Urinary bladder (tissue), 4 donors: ENCODE results near the gene SLC45A2. TPM values are rescaled to one million over a fixed set of nuclear protein-coding genes. Genes with fewer than 3 reads are reported as not detected.
"Not testable (repeated sequence)": the region's sequence is repeated elsewhere in the genome, so short reads cannot be mapped to it uniquely, and the experiment has no call there.

ENCODE experiments used
- DNase-seq: peaks from one replicate; pipeline ENCODE4 v3.0.0-alpha.2; 2015; ENCODE audit errors: extremely low spot score
- H3K27ac ChIP-seq: one replicate; pipeline ENCODE4 v1.5.1; 2013; ENCODE audit warnings: low read depth, mild to moderate bottlenecking, moderate library complexity
- H3K36me3 ChIP-seq: one replicate; pipeline ENCODE4 v1.6.1; 2013; ENCODE audit warnings: mild to moderate bottlenecking, moderate library complexity; ENCODE audit not compliant: insufficient read depth
- H3K4me1 ChIP-seq: one replicate; pipeline ENCODE4 v1.6.1; 2013; ENCODE audit warnings: mild to moderate bottlenecking, moderate library complexity; ENCODE audit not compliant: insufficient read depth
- H3K4me3 ChIP-seq: one replicate; pipeline ENCODE4 v1.5.1; 2013; ENCODE audit warnings: low read depth, low read length
- WGBS: extraction: QIAGEN DNeasy Blood & Tissue Kit; methylation state at CpG from one replicate; pipeline ENCODE4 v1.1.7; 2013; 5-methylcytosine and 5-hydroxymethylcytosine counted together
- polyA plus RNA-seq: library from polyadenylated mRNA; stranded (reverse); fragments of 200-250 nt; gene quantifications from one replicate; pipeline ENCODE4 v1.2.3, GENCODE V29; 2013
- total RNA-seq: library from RNA; depleted of rRNA; stranded (reverse); fragments of >200 nt; gene quantifications from one replicate; pipeline ENCODE4 v1.2.3, GENCODE V29; 2014
- donor health status: healthy with polysubstance abuse.
- donor health status: healthy.

SLC45A2 gene
- total and polyA plus RNA-seq, 2 donors, result not detected

- Histone ChIP-seq H3K4me1 (no peaks in the 10 kb centered on the region), H3K36me3 (no peaks in the 10 kb centered on the region), H3K27ac (no peak overlapping the region), H3K4me3 (no peak overlapping the region)
- no peak for DNase-seq
- WGBS, result 94% methylated on average over 2 of the region's 2 CpGs
These were observed 30.1 kb upstream of the SLC45A2 start for GRCh38 chr5:34014626-34015025.

- WGBS, result 95% methylated on average over 3 of the region's 3 CpGs
- no peaks in the 10 kb centered on the region for H3K4me1 ChIP-seq
- H3K27ac ChIP-seq, result no peak overlapping the region
- no peak overlapping the region for H3K4me3 ChIP-seq
- no peak for DNase-seq
- H3K36me3 ChIP-seq, result no peaks in the 10 kb centered on the region
These were observed 29.1 kb upstream of the SLC45A2 start for GRCh38 chr5:34013547-34013946.

DNA sequence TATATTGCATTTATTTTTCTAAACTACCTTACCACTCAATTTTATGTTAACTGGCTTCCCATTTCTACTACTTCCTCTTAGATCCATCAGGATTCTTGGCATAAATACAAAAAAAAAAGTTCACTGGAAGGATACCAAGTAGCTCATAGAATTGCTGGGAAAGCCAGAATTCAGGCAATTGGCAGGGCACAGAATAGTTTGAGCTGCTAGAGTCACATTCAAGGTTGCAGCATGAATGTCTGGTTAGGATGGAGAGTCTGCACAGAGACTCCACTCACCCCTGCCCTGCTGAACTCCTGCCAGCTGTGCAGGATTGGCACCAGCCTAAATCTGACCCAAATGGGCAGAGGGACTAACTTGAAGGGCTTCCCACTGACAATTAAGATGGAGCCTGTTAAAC is 28.3 kb upstream of the SLC45A2 start:
- no peak overlapping the region for H3K27ac ChIP-seq
- DNase-seq, result no peak

DNA sequence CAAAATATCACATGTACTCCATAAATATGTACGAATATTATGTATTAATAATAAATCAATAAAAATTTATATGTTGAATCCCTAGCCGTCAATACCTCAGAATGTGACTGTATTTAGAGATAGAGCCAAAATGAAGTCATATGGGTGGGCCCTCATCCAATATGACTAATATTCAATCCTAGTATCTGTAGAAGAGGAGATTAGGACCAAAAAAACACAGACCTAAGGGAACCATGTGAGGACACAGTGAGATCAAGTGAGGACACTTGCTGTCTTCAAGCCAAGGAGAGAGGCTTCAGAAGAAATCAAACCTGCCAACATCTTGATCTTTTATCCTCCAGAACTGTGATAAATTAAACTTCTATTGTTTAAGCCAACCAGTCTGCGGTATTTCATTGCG is 27.0 kb upstream of the SLC45A2 start:
- Histone ChIP-seq H3K27ac (no peak overlapping the region), H3K4me3 (no peak overlapping the region), H3K36me3 (no peaks in the 10 kb centered on the region), H3K4me1 (no peaks in the 10 kb centered on the region)
- DNase-seq, result no peak
- WGBS, result 63% methylated on average over 4 of the region's 4 CpGs

More for the DNA sequence above, 28.3 kb upstream of the SLC45A2 start:
- Histone ChIP-seq H3K4me3 (no peak overlapping the region), H3K36me3 (no peaks in the 10 kb centered on the region), H3K4me1 (no peaks in the 10 kb centered on the region)

DNA sequence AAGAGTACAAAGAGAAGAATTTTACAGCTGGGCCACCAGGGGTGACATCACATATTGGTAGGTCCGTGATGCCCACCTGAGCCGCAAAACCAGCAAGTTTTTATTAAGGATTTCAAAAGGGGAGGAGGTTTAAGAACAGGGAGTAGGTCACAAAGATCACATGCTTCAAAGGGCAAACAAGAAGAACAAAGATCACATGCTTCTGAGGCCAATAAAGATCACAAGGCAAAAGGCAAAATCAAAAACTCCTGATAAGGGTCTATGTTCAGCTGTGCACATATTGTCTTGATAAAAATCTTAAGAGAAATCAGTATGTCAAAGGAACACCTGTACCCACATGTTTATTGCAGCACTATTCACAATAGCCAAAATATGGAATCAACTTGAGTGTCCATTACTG is 25.7 kb upstream of the SLC45A2 start:
- not testable (repeated sequence) for H3K4me1 ChIP-seq, H3K36me3 ChIP-seq, H3K27ac ChIP-seq, H3K4me3 ChIP-seq, DNase-seq
- 70% methylated on average over 2 of the region's 2 CpGs for WGBS

- DNase-seq, result no peak
- no peak overlapping the region for H3K27ac ChIP-seq
- H3K36me3 ChIP-seq, result no peaks in the 10 kb centered on the region
- WGBS, result 51% methylated on average over 1 of the region's 1 CpG
- no peak overlapping the region for H3K4me3 ChIP-seq
- H3K4me1 ChIP-seq, result no peaks in the 10 kb centered on the region
These were observed 25.1 kb upstream of the SLC45A2 start for GRCh38 chr5:34009610-34010009.

GRCh38 chr5:34008802-34009201 is 24.3 kb upstream of the SLC45A2 start:
- WGBS, result 7% methylated on average over 1 of the region's 1 CpG
- Histone ChIP-seq H3K36me3 (no peaks in the 10 kb centered on the region), H3K4me1 (no peaks in the 10 kb centered on the region), H3K4me3 (peak overlapping the region; percentile 55), H3K27ac (peak overlapping the region; percentile 10)
- DNase-seq, result no peak

DNA sequence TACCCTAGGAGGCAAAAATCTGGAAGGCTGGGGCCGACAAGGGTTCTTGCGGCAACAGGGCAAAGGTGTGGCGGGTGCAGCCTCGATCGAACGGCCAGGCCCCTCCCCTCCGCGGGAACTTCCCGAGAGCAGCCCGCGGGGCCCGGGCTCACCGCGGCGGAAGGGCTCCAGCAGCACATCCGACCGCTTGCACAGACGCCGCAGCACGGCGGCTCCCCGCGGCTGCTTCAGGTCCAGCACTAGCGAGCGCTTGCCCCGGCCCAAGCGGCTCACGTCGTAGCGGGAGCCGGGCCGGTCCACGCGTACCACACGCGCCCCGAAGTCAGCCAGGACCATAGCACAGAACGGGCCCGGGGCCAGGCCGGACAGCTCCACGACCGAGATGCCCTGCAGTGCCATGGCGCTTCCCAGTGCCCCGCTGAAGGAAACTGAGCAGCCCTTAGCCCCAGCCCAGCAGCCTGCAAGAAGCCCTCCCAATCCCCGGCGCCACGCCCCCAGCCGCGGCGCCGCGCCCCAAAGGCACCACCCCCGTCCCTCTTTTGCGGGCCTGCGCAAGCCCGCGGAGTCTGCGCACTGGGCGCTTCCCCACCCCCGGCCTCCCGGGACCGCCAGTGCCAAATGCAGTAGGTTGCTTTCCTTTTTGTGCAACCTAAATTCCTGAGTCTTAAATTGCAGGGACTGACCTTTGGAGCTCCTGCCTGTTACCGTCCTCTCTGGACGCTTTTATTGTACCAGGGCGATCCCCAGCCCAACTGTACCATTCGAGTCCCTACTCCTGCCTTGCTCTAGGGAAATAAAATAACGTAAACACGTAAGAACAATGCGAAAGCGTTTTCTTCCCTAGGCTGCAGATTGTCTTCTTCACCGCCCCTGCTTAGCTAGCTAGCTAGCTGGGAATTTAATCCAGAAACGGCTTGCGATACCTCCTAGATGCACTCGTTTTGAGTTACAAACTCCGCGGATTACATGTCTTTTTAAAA is 23.4 kb upstream of the SLC45A2 start, which contains the start of gene AMACR:
Gene AMACR, minus strand, starts transcription at position 430 of the 980 bp plus-strand sequence. Its CDS starts 31 bp downstream, at position 399.
- under 1% methylated on average over 76 of the region's 76 CpGs for WGBS
- Histone ChIP-seq H3K36me3 (no peaks in the 10 kb centered on the region), H3K27ac (peak within 1 kb of the TSS; percentile 89)

DNA sequence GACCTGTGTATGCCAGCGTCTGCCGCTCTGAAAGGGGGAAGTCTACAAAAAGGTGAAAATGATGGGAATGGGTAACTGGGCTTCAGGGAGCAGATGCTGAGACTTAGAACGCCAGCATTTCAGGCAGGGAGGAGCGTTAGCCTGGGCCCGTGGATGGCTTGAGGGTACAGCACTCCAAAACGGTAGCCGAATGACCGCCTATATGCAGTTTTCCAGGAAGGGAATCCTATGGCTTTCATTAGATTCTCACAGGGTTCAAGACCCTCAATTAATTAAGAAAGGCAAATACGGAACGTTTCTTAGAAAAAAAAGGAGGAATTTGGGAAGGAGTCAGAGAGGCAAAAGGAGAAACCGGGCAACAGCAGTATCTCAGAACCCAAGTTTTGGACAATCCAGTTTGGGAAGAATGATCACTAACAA is 22.7 kb upstream of the SLC45A2 start:
- Histone ChIP-seq H3K36me3 (no peaks in the 10 kb centered on the region), H3K4me1 (no peaks in the 10 kb centered on the region), H3K27ac (peak overlapping the region; percentile 89), H3K4me3 (peak overlapping the region; percentile 55)
- no peak for DNase-seq
- 3% methylated on average over 11 of the region's 11 CpGs for WGBS

More for the DNA sequence above, 23.4 kb upstream of the SLC45A2 start, which contains the start of gene AMACR:
- H3K4me1 ChIP-seq, result no peaks in the 10 kb centered on the region
- DNase-seq, result peak; percentile 88
- H3K4me3 ChIP-seq, result peak within 1 kb of the TSS; percentile 55

GRCh38 chr5:34005681-34006080 is 21.2 kb upstream of the SLC45A2 start:
- H3K27ac ChIP-seq, result no peak overlapping the region
- 69% methylated on average over 4 of the region's 4 CpGs for WGBS
- no peak overlapping the region for H3K4me3 ChIP-seq
- H3K36me3 ChIP-seq, result no peaks in the 10 kb centered on the region
- DNase-seq, result no peak
- no peaks in the 10 kb centered on the region for H3K4me1 ChIP-seq

DNA sequence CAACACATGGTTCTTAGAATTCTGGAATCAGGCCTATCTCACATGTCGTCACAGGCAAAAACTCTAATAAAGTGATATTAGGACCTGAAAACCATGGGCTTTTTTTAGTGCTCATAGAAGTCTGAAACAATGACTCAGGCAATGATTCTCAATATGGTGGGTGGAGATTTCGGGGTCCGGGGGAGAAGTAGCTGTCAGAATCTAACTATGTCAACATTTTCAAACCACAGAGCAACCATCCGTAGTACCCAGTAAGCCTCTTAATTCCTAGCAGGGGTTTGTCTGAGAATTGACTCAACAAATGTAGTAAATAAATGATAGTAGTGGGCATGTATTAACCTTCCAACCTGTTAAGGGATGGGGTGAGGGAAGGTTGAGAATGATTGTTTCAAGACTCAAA is 20.7 kb upstream of the SLC45A2 start:
- H3K4me3 ChIP-seq, result no peak overlapping the region
- no peak overlapping the region for H3K27ac ChIP-seq
- 86% methylated on average over 4 of the region's 4 CpGs for WGBS

DNA sequence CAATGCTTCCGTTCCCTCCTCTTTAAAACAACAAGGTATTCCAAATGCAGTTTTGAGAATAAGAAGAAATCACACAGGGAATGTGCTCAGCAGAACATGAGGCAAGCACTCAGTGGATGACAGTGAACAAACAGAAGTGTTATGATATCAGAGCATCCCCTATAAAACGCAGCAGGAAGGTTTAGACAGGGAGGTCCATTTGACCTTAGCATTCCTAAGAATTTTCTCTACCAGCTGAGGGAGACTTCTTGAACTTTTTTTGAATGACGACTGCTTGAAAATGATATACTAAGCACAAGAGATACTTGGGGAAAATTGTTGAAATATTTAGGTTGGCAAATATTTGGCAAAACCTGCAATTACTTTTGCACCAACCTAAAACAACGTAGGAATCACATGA is 19.4 kb upstream of the SLC45A2 start:
- H3K36me3 ChIP-seq, result no peaks in the 10 kb centered on the region
- H3K27ac ChIP-seq, result no peak overlapping the region
- 81% methylated on average over 4 of the region's 4 CpGs for WGBS
- DNase-seq, result no peak
- H3K4me1 ChIP-seq, result no peaks in the 10 kb centered on the region
- no peak overlapping the region for H3K4me3 ChIP-seq

More for the DNA sequence above, 20.7 kb upstream of the SLC45A2 start:
- no peaks in the 10 kb centered on the region for H3K4me1 ChIP-seq
- no peaks in the 10 kb centered on the region for H3K36me3 ChIP-seq
- DNase-seq, result no peak

- WGBS, result 97% methylated on average over 10 of the region's 10 CpGs
- H3K4me3 ChIP-seq, result no peak overlapping the region
- H3K36me3 ChIP-seq, result no peaks in the 10 kb centered on the region
- no peak for DNase-seq
- no peak overlapping the region for H3K27ac ChIP-seq
- H3K4me1 ChIP-seq, result no peaks in the 10 kb centered on the region
These were observed 18.3 kb upstream of the SLC45A2 start for GRCh38 chr5:34002629-34003328.
